K562 (cell line): ENCODE data around the gene SPTBN4. TPM values are rescaled to one million over a fixed set of nuclear protein-coding genes. Genes with fewer than 3 reads are reported as not detected.
A peak's percentile ranks its signal among the peaks of the same experiment; 100 is the strongest.

ENCODE experiments used
- ARHGAP35 ChIP-seq: fragments of 450-650 bp; IDR thresholded peaks from 2 replicates; pipeline ENCODE4 v1.6.1; 2018; ENCODE audit not compliant: partially characterized antibody
- ASH1L ChIP-seq: fragments of 450-650 bp; IDR thresholded peaks from 2 replicates; pipeline ENCODE4 v1.6.1; 2018; ENCODE audit warnings: borderline replicate concordance, mild to moderate bottlenecking, low read depth; ENCODE audit not compliant: partially characterized antibody
- CBFA2T2 ChIP-seq: fragments of 450-650 bp; conservative IDR thresholded peaks from 2 replicates; pipeline ENCODE4 v1.6.1; 2017; ENCODE audit warnings: mild to moderate bottlenecking
- CEBPB ChIP-seq: fragments of 450-650 bp; IDR thresholded peaks from 2 replicates; pipeline ENCODE4 v1.6.1; 2016; ENCODE audit warnings: missing genetic modification characterization, missing compliant biosample characterization
- ESRRA ChIP-seq: fragments of 450-650 bp; IDR thresholded peaks from 2 replicates; pipeline ENCODE4 v1.6.1; 2014; ENCODE audit warnings: low read depth, mild to moderate bottlenecking, moderate library complexity, borderline replicate concordance
- LEF1 ChIP-seq: fragments of 450-650 bp; IDR thresholded peaks from 2 replicates; pipeline ENCODE4 v1.6.1; 2016; ENCODE audit warnings: mild to moderate bottlenecking
- POU5F1 ChIP-seq: fragments of 150-350 bp; IDR thresholded peaks from 2 replicates; pipeline ENCODE4 v1.6.1; 2014; ENCODE audit warnings: borderline replicate concordance, low read length, low read depth, mild to moderate bottlenecking; ENCODE audit not compliant: partially characterized antibody
- RBBP5 ChIP-seq: fragments of 200-600 bp; sonication (generic); IDR thresholded peaks from 2 replicates; pipeline ENCODE4 v1.6.1; 2012; ENCODE audit warnings: borderline replicate concordance, mild to moderate bottlenecking, low read length, control low read depth, inconsistent platforms; ENCODE audit not compliant: insufficient read depth, poor library complexity, severe bottlenecking
- SP2 ChIP-seq: IDR thresholded peaks from 2 replicates; pipeline ENCODE4 v1.6.1; 2011; ENCODE audit warnings: mild to moderate bottlenecking, low read depth, low read length, moderate library complexity; ENCODE audit not compliant: poor library complexity, severe bottlenecking; ENCODE audit errors: extremely low read depth
- TBL1XR1 ChIP-seq, 2 experiments: IDR thresholded peaks; 2 replicates each; pipeline ENCODE4 v1.6.1; 2012; ENCODE audit warnings: improper control_type of control experiment in 2 of 2, low read length in 2 of 2, mild to moderate bottlenecking in 1 of 2
- ZNF324 ChIP-seq: fragments of 250-450 bp; sonication (Bioruptor Pico); IDR thresholded peaks from 2 replicates; pipeline ENCODE4 v1.4.0; 2020; ENCODE audit warnings: mild to moderate bottlenecking
- ZNF668 ChIP-seq: fragments of 250-450 bp; sonication (Bioruptor Pico); IDR thresholded peaks from 2 replicates; pipeline ENCODE4 v1.8.0; 2022; ENCODE audit warnings: mild to moderate bottlenecking, inconsistent platforms
- polyA plus RNA-seq, 8 experiments: library from polyadenylated mRNA; depleted of rRNA in 4 of 8; stranded (reverse) in 5 of 8; unstranded in 3 of 8; fragments of >200 nt; fragmentation: Nextera tagmentation in 2 of 8; fragmentation: Illumina TruSeq in 1 of 8; extraction: Ambion mirVana in 2 of 8; extraction: Trizol in 1 of 8; gene quantifications; 2 replicates each; pipeline versions ENCODE4 v1.2.1 to v1.2.3, GENCODE V29; 2011 to 2014; ENCODE audit warnings: inconsistent platforms in 1 of 8, missing spikeins in 1 of 8
- total RNA-seq, 7 experiments: library from RNA; depleted of rRNA in 6 of 7; stranded (reverse); fragments of >200 nt in 6 of 7; fragmentation: Illumina TruSeq in 2 of 7; extraction: Trizol in 2 of 7; gene quantifications; 2 replicates each; pipeline versions ENCODE4 v1.2.1 to v1.2.3, GENCODE V29; 2011 to 2021; ENCODE audit warnings: low replicate concordance in 1 of 7
- TF ChIP-seq, protein P1 (sequence below), 2 experiments: fragments of 450-650 bp in 1 of 2; sonication (generic) in 1 of 2; formaldehyde crosslinking in 1 of 2; IDR thresholded peaks in 1 of 2; conservative IDR thresholded peaks in 1 of 2; 2 replicates each; pipeline versions ENCODE4 v1.6.1 to v1.8.1; 2016 to 2023; ENCODE audit warnings: mild to moderate bottlenecking in 2 of 2, moderate library complexity in 2 of 2, inconsistent platforms in 1 of 2, missing genetic modification reagents in 1 of 2
- TF ChIP-seq, protein P2 (sequence below), 2 experiments: fragments of 450-650 bp; IDR thresholded peaks; 2 replicates each; pipeline ENCODE4 v1.6.1; 2016; ENCODE audit warnings: mild to moderate bottlenecking in 2 of 2, borderline replicate concordance in 1 of 2, low read depth in 1 of 2, moderate library complexity in 1 of 2
- TF ChIP-seq, protein P3 (sequence below): IDR thresholded peaks from 3 replicates; pipeline ENCODE4 v1.6.1; 2011; ENCODE audit warnings: borderline replicate concordance, mild to moderate bottlenecking; ENCODE audit not compliant: insufficient read length, insufficient read depth

The SPTBN4 gene
- total and polyA plus RNA-seq, 9 of the 15 experiments (the other 6 are each of a cell fraction or from before 2014, with no cell fraction given) = 0.01 to 1.5 (median 0.86) TPM

DNA sequence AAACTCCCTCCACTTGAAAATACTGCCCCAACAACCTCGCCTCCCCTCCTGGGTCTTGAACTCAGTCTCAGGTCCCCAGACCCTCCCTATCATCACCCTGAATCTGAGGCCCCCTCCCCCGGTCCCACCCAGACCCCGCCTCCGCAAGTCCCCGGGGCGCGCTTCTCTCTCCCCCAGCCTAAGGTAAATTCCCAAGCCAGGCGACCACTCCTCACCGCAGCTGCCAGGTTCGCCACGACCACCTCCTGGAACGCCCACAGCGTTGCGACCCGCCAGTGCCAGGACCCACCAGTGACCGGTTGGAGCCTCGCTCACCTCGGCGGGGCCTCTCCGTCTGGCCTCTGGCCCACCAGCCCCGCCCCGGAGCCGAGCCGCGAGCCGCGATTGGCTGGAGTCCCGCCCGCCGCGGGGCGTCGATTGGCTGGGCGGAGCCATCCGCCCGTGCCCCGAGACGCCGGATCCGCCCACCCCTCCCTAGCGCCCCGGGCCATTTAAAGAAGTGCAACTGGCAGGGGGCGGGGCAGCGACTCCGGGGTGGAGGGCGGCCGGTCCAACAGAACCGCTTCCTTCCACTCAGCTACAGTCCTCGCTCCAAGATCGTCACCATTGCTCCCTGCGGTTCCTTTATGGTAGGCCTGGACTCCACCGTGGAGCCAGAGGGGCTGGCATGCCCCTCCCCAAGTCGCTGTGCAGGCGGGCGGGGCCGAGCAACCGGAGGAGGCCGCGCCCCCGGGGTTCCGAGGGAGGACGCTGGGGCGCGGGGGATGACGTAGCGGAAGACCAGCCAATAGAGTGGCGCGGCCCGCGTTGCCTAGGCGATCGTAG lies 22.6 kb upstream of the SPTBN4 start, which contains the start of gene SERTAD3 (continued):
- TF ChIP-seq, protein P1, sequence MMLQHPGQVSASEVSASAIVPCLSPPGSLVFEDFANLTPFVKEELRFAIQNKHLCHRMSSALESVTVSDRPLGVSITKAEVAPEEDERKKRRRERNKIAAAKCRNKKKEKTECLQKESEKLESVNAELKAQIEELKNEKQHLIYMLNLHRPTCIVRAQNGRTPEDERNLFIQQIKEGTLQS (IDR thresholded peaks at IDR 0.05) = no peak
- TF ChIP-seq, protein P1 (CRISPR knock-in tag; conservative IDR thresholded peaks at IDR 0.05) = no peak
- TF ChIP-seq, protein P2, sequence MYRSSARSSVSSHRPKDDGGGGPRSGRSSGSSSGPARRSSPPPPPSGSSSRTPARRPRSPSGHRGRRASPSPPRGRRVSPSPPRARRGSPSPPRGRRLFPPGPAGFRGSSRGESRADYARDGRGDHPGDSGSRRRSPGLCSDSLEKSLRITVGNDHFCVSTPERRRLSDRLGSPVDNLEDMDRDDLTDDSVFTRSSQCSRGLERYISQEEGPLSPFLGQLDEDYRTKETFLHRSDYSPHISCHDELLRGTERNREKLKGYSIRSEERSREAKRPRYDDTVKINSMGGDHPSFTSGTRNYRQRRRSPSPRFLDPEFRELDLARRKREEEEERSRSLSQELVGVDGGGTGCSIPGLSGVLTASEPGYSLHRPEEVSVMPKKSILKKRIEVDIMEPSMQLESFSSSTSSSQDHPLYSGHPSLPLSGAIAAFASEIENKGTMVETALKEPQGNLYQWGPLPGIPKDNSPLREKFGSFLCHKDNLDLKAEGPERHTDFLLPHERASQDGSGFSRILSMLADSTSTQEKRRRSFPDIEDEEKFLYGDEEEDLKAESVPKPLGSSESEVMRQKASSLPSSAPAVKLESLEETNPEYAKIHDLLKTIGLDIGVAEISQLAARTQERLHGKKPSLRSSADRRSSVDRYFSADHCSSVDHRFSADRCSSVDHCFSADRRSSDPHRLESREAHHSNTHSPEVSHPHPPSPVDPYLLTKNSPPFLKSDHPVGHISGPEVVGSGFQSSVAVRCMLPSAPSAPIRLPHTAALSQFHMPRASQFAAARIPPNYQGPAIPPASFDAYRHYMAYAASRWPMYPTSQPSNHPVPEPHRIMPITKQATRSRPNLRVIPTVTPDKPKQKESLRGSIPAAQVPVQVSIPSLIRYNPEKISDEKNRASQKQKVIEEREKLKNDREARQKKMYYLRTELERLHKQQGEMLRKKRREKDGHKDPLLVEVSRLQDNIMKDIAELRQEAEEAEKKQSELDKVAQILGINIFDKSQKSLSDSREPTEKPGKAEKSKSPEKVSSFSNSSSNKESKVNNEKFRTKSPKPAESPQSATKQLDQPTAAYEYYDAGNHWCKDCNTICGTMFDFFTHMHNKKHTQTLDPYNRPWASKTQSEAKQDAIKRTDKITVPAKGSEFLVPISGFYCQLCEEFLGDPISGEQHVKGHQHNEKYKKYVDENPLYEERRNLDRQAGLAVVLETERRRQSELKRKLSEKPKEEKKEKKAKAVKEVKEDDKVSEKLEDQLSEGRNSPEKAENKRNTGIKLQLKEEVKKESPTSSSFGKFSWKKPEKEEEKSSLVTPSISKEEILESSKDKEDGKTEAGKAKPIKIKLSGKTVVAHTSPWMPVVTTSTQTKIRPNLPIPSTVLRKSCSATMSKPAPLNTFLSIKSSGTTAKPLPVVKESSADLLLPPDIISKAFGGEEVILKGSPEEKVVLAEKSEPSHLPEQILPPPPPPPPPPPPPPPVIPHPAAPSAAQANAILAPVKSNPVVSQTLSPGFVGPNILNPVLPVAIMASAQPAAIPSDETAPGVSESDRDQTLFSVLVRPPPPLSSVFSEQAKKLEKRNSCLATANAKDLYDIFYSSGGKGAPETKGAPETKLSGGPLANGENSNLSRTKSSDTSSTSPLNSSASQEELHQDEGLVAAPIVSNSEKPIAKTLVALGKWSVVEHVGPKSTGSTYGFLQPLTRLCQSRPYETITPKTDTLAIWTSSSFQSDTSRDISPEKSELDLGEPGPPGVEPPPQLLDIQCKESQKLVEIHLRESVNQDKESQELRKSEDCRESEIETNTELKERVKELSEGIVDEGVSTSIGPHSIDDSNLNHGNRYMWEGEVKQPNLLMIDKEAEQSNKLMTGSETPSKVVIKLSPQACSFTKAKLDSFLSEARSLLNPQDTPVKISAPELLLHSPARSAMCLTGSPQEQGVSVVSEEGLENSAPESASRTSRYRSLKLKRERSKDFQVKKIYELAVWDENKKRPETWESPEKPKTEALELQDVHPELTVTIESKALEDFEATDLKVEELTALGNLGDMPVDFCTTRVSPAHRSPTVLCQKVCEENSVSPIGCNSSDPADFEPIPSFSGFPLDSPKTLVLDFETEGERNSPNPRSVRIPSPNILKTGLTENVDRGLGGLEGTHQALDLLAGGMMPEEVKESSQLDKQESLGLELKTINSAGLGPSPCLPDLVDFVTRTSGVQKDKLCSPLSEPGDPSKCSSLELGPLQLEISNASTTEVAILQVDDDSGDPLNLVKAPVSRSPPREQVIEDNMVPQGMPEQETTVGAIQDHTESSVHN (IDR thresholded peaks at IDR 0.05; ENCODE audit: borderline replicate concordance in 1 of 2, low read depth in 1 of 2) = no peak
- TF ChIP-seq CEBPB (tag) (no peak), TBL1XR1 (IDR thresholded peaks at IDR 0.05; ENCODE audit: low read length in 2 of 2) (0 out of 4 replicates have a peak, but pooled peaks of 1 of the 2 experiments have one; percentile 1), CBFA2T2 (no peak), POU5F1 (no peak), ASH1L (peak; percentile 4), ZNF324 (no peak), SP2 (peak; percentile 48), LEF1 (0 out of 2 replicates have a peak, but pooled peaks have one; percentile 9), ESRRA (0 out of 2 replicates have a peak, but pooled peaks have one; percentile 18), ZNF668 (CRISPR knock-in tag) (no peak), ARHGAP35 (peak; percentile 3), RBBP5 (no peak)
- TF ChIP-seq, protein P3, sequence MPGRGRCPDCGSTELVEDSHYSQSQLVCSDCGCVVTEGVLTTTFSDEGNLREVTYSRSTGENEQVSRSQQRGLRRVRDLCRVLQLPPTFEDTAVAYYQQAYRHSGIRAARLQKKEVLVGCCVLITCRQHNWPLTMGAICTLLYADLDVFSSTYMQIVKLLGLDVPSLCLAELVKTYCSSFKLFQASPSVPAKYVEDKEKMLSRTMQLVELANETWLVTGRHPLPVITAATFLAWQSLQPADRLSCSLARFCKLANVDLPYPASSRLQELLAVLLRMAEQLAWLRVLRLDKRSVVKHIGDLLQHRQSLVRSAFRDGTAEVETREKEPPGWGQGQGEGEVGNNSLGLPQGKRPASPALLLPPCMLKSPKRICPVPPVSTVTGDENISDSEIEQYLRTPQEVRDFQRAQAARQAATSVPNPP = no peak
